ENCODE data around the gene DPH1.
A peak's percentile ranks its signal among the peaks of the same experiment; 100 is the strongest.

The DPH1 gene

GRCh38 chr17:2041561-2042389, 11.8 kb downstream of the DPH1 start, which contains the start of gene OVCA2:
TSS of gene OVCA2 (plus strand) at chr17:2042022. CDS start at chr17:2042048, 26 bp downstream.
- no peaks in the 10 kb centered on the region for H4K20me1 ChIP-seq (ENCODE audit: insufficient read depth)
- H3K79me2 ChIP-seq (ENCODE audit: insufficient read depth, low read depth), result no peaks in the 10 kb centered on the region
- no peaks in the 10 kb centered on the region for H3K36me3 ChIP-seq (ENCODE audit: insufficient read depth)
- no peaks in the 10 kb centered on the region for H3K27me3 ChIP-seq (ENCODE audit: insufficient read depth, low read depth)
- peak within 1 kb of the TSS; percentile 48; the same call in 1 of the 2 replicates for H3K27ac ChIP-seq
- H2AFZ ChIP-seq (ENCODE audit: low read depth), result peak within 1 kb of the TSS; percentile 52
- H3K4me3 ChIP-seq (IDR thresholded peaks at IDR 0.05; ENCODE audit: insufficient read depth, low read depth, low read length), result no peak within 1 kb of the TSS
- H3K4me2 ChIP-seq, result peak within 1 kb of the TSS; percentile 84
- TF ChIP-seq, protein P1, sequence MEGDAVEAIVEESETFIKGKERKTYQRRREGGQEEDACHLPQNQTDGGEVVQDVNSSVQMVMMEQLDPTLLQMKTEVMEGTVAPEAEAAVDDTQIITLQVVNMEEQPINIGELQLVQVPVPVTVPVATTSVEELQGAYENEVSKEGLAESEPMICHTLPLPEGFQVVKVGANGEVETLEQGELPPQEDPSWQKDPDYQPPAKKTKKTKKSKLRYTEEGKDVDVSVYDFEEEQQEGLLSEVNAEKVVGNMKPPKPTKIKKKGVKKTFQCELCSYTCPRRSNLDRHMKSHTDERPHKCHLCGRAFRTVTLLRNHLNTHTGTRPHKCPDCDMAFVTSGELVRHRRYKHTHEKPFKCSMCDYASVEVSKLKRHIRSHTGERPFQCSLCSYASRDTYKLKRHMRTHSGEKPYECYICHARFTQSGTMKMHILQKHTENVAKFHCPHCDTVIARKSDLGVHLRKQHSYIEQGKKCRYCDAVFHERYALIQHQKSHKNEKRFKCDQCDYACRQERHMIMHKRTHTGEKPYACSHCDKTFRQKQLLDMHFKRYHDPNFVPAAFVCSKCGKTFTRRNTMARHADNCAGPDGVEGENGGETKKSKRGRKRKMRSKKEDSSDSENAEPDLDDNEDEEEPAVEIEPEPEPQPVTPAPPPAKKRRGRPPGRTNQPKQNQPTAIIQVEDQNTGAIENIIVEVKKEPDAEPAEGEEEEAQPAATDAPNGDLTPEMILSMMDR (conservative IDR thresholded peaks at IDR 0.05; ENCODE audit: low read depth, low read length), result peak; percentile 39; the same call in 1 of the 2 replicates
- peak within 1 kb of the TSS; percentile 69; the same call in 1 of the 2 replicates for H3K9ac ChIP-seq
- H3K4me1 ChIP-seq (ENCODE audit: low read depth, poor library complexity, severe bottlenecking), result peaks cover 12% of the 10 kb centered on the region

DNA sequence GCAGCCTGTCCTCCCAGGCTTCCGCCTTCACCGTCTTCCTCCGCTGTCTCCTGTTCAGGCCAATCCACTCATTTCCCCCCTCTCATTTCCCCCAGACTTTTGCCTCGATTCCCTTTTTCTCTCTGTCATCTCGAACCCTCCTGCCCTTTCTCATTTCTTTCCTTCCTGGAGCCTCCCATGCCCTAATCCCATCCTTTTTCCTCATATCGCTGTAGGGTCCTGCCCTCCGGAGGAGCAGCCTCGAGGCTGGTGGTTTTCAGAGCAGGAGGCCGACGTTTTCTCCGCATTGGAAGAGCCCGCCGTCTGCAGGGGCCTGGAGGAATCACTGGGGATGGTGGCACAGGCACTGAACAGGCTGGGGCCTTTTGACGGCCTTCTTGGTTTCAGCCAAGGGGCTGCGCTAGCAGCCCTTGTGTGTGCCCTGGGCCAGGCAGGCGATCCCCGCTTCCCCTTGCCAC, 12.5 kb downstream of the DPH1 start:
- H2AFZ ChIP-seq (ENCODE audit: low read depth), result peak overlapping the region; percentile 52
- H3K36me3 ChIP-seq (ENCODE audit: insufficient read depth), result no peaks in the 10 kb centered on the region
- H4K20me1 ChIP-seq (ENCODE audit: insufficient read depth), result no peaks in the 10 kb centered on the region
- H3K27ac ChIP-seq, result peak overlapping the region; percentile 48; the same call in 1 of the 2 replicates
- no peaks in the 10 kb centered on the region for H3K27me3 ChIP-seq (ENCODE audit: insufficient read depth, low read depth)
- peak overlapping the region; percentile 69; the same call in 1 of the 2 replicates for H3K9ac ChIP-seq
- peak overlapping the region; percentile 84 for H3K4me2 ChIP-seq
- peaks cover 12% of the 10 kb centered on the region for H3K4me1 ChIP-seq (ENCODE audit: low read depth, poor library complexity, severe bottlenecking)
- H3K79me2 ChIP-seq (ENCODE audit: insufficient read depth, low read depth), result no peaks in the 10 kb centered on the region
- no peak overlapping the region for H3K4me3 ChIP-seq (IDR thresholded peaks at IDR 0.05; ENCODE audit: insufficient read depth, low read depth, low read length)
- TF ChIP-seq, protein P1 (conservative IDR thresholded peaks at IDR 0.05; ENCODE audit: low read depth, low read length), result no peak

GRCh38 chr17:2042933-2043332, 13.0 kb downstream of the DPH1 start:
- Histone ChIP-seq H3K4me2 (no peak overlapping the region), H3K9ac (no peak overlapping the region), H3K4me1 (ENCODE audit: low read depth, poor library complexity, severe bottlenecking) (peaks cover 12% of the 10 kb centered on the region), H2AFZ (ENCODE audit: low read depth) (no peak overlapping the region), H4K20me1 (ENCODE audit: insufficient read depth) (no peaks in the 10 kb centered on the region), H3K79me2 (ENCODE audit: insufficient read depth, low read depth) (no peaks in the 10 kb centered on the region), H3K27me3 (ENCODE audit: insufficient read depth, low read depth) (no peaks in the 10 kb centered on the region), H3K4me3 (IDR thresholded peaks at IDR 0.05; ENCODE audit: insufficient read depth, low read depth, low read length) (no peak overlapping the region), H3K27ac (no peak overlapping the region), H3K36me3 (ENCODE audit: insufficient read depth) (no peaks in the 10 kb centered on the region)
- TF ChIP-seq, protein P1 (conservative IDR thresholded peaks at IDR 0.05; ENCODE audit: low read depth, low read length), result no peak

GRCh38 chr17:2043785-2044184, 13.8 kb downstream of the DPH1 start:
- TF ChIP-seq, protein P1 (conservative IDR thresholded peaks at IDR 0.05; ENCODE audit: low read depth, low read length), result no peak
- no peaks in the 10 kb centered on the region for H3K79me2 ChIP-seq (ENCODE audit: insufficient read depth, low read depth)
- H3K4me3 ChIP-seq (IDR thresholded peaks at IDR 0.05; ENCODE audit: insufficient read depth, low read depth, low read length), result no peak overlapping the region
- H3K4me1 ChIP-seq (ENCODE audit: low read depth, poor library complexity, severe bottlenecking), result peaks cover 12% of the 10 kb centered on the region
- H3K9ac ChIP-seq, result no peak overlapping the region
- no peak overlapping the region for H3K4me2 ChIP-seq
- no peaks in the 10 kb centered on the region for H4K20me1 ChIP-seq (ENCODE audit: insufficient read depth)
- H3K36me3 ChIP-seq (ENCODE audit: insufficient read depth), result no peaks in the 10 kb centered on the region
- no peaks in the 10 kb centered on the region for H3K27me3 ChIP-seq (ENCODE audit: insufficient read depth, low read depth)
- no peak overlapping the region for H2AFZ ChIP-seq (ENCODE audit: low read depth)
- no peak overlapping the region for H3K27ac ChIP-seq
